OCI-LY7 (cell line): ENCODE measurements around the gene COL25A1. TPM values are rescaled to one million over a fixed set of nuclear protein-coding genes. Genes with fewer than 3 reads are reported as not detected.

Experiments
- BruUV-seq: library from RNA; stranded (reverse); fragments of 400-500 nt; replicated peaks from 2 replicates; lab custom pipeline; 2021; lab: Mats Ljungman, UMichigan
- CTCF ChIA-PET: fragments of 300-600 bp; sonication (Branson Sonifier 250); formaldehyde crosslinking; loops from one replicate; lab custom pipeline; 2022; ENCODE audit warnings: antibody characterized with exemption; ENCODE audit not compliant: unreplicated experiment; lab: Charles Lee
- POLR2A ChIA-PET: fragments of 300-600 bp; sonication (Branson Sonifier 250); formaldehyde crosslinking; loops from one replicate; lab custom pipeline; 2022; ENCODE audit warnings: antibody characterized with exemption; lab: Charles Lee
- DNase-seq: peaks from one replicate; pipeline ENCODE4 v3.0.0-alpha.2; 2015; ENCODE audit warnings: low spot score
- H2AFZ ChIP-seq: fragments of 200-600 bp; sonication (generic), shearing (Covaris generic); 2 replicates; pipeline ENCODE4 v1.6.1; 2014; ENCODE audit warnings: mild to moderate bottlenecking, antibody characterized with exemption, low read length, moderate library complexity
- H3K27ac ChIP-seq: fragments of 200-600 bp; sonication (generic); 2 replicates; pipeline ENCODE4 v1.5.1; 2014; ENCODE audit warnings: mixed run types, low read depth, mild to moderate bottlenecking, moderate library complexity, low read length, inconsistent platforms; ENCODE audit not compliant: poor library complexity, severe bottlenecking
- H3K36me3 ChIP-seq: fragments of 200-600 bp; sonication (generic); 2 replicates; pipeline ENCODE4 v1.6.1; 2014; ENCODE audit warnings: mild to moderate bottlenecking, antibody characterized with exemption, low read length, moderate library complexity, mixed read lengths; ENCODE audit not compliant: insufficient read depth
- H3K4me1 ChIP-seq: fragments of 200-600 bp; sonication (generic); 2 replicates; pipeline ENCODE4 v1.5.1; 2014; ENCODE audit warnings: mild to moderate bottlenecking, low read length; ENCODE audit not compliant: insufficient read depth, poor library complexity, severe bottlenecking
- H3K4me2 ChIP-seq: fragments of 200-600 bp; sonication (generic); 2 replicates; pipeline ENCODE4 v1.6.1; 2014; ENCODE audit warnings: mild to moderate bottlenecking, low read length
- H3K4me3 ChIP-seq: fragments of 200-600 bp; sonication (generic); 2 replicates; pipeline ENCODE4 v1.5.1; 2014; ENCODE audit warnings: mild to moderate bottlenecking, low read depth, low read length; ENCODE audit not compliant: poor library complexity, severe bottlenecking
- H3K79me2 ChIP-seq: fragments of 200-600 bp; sonication (generic); 2 replicates; pipeline ENCODE4 v1.6.1; 2016; ENCODE audit warnings: low read depth, mild to moderate bottlenecking, low read length, moderate library complexity, mixed read lengths; ENCODE audit not compliant: insufficient read depth
- H3K9me2 ChIP-seq: fragments of 200-600 bp; sonication (generic); 2 replicates; pipeline ENCODE4 v1.6.1; 2016; ENCODE audit warnings: mild to moderate bottlenecking, low read length, mixed read lengths; ENCODE audit not compliant: insufficient read depth
- H3K9me3 ChIP-seq: fragments of 200-600 bp; sonication (generic); 2 replicates; pipeline ENCODE4 v1.6.1; 2014; ENCODE audit warnings: mild to moderate bottlenecking, mixed run types, low read length, mixed read lengths
- H4K20me1 ChIP-seq: fragments of 200-600 bp; sonication (generic); 2 replicates; pipeline ENCODE4 v1.6.1; 2014; ENCODE audit warnings: mild to moderate bottlenecking, antibody characterized with exemption, low read length, moderate library complexity, mixed read lengths; ENCODE audit not compliant: insufficient read depth
- CTCF ChIP-seq: fragments of 200-600 bp; sonication (generic); conservative IDR thresholded peaks from 2 replicates; pipeline ENCODE4 v1.5.1; 2014; ENCODE audit warnings: mild to moderate bottlenecking, antibody characterized with exemption, low read length, moderate library complexity, mixed read lengths
- EZH2phosphoT487 ChIP-seq: fragments of 200-600 bp; sonication (generic); IDR thresholded peaks from 2 replicates; pipeline ENCODE4 v1.6.1; 2018; ENCODE audit warnings: low read depth, borderline replicate concordance, mild to moderate bottlenecking, mixed run types, antibody characterized with exemption, low read length, moderate library complexity, mixed read lengths
- intact Hi-C: fragments of 100-400 bp; cut with micrococcal nuclease; formaldehyde crosslinking; loops from one replicate; pipeline ENCODE4 v1.10.0; 2022; ENCODE audit not compliant: unreplicated experiment
- total RNA-seq, 2 experiments: library from RNA; depleted of rRNA in 1 of 2; stranded (reverse); fragments of >200 nt in 1 of 2; shearing (Covaris generic) in 1 of 2; gene quantifications; 2 replicates each; pipeline ENCODE4 v1.2.3, GENCODE V29; 2014 to 2022

COL25A1 gene
- total RNA-seq, 2 experiments from 2014 or later = not detected

DNA sequence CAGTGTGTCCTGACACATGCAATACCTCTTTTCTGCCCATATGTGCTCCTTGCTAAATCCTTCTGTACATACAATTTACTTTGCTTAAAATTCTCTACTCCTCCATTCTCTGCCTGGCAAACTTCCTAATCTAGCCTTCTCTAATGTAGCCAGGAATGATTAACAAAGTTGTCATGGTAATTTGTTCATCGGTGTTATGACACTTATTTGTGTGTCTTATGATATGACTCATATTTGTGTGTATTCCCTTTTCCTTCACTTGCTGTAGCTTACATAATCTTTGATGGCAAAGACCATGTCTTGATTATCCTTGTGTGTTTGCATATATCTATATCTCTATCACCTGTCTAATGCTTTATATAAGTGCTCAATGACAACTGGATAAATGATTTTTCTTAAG lies 133.3 kb downstream of the COL25A1 start:
- no peak overlapping the region for H3K4me3 ChIP-seq
- H3K27ac ChIP-seq = no peak overlapping the region
- ChIA-PET CTCF (no interaction called here), POLR2A (interaction anchor here (0.7 kb wide), 1 partner anchor 1324 kb away, joined by 3 read pairs; no protein-coding TSS in a partner anchor)
- H3K4me2 ChIP-seq = no peak overlapping the region
- DNase-seq = no peak
- no peak for TF ChIP-seq CTCF
- TF ChIP-seq EZH2phosphoT487 = no peak
- H4K20me1 ChIP-seq = no peaks in the 10 kb centered on the region
- H3K79me2 ChIP-seq = no peaks in the 10 kb centered on the region
- no peak overlapping the region for H2AFZ ChIP-seq
- H3K9me3 ChIP-seq = no peaks in the 10 kb centered on the region
- H3K9me2 ChIP-seq = no peaks in the 10 kb centered on the region
- BruUV-seq = no TSS peak
- no peaks in the 10 kb centered on the region for H3K36me3 ChIP-seq
- H3K4me1 ChIP-seq = no peaks in the 10 kb centered on the region
- intact Hi-C loops = no loop called here

DNA sequence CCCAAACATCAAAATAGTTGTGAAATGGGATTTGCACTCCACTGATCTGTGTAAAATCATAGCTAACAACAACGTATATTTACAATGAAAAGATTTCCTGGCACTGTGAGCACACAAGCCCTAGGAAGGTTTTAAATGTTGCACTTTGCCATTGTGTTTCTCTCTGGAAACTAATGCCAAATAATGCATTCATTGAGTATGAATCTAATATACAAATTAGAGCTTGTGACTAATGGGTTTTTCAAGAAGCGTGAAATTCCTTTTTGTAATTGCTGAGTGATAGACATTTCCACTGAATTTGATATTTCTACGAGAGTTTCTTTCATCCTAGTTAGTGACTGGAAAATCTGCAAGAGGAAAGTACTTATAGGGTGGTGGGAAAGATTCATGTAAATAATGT lies 135.9 kb downstream of the COL25A1 start:
- BruUV-seq = no TSS peak
- H3K79me2 ChIP-seq = no peaks in the 10 kb centered on the region
- CTCF ChIA-PET = no interaction called here
- no peak overlapping the region for H3K4me2 ChIP-seq
- H3K36me3 ChIP-seq = no peaks in the 10 kb centered on the region
- intact Hi-C loops = no loop called here
- no peaks in the 10 kb centered on the region for H3K9me2 ChIP-seq
- H3K4me3 ChIP-seq = no peak overlapping the region
- DNase-seq = no peak
- no peaks in the 10 kb centered on the region for H3K4me1 ChIP-seq
- H3K27ac ChIP-seq = no peak overlapping the region
- TF ChIP-seq CTCF (no peak), EZH2phosphoT487 (no peak)
- no peak overlapping the region for H2AFZ ChIP-seq
- POLR2A ChIA-PET = no interaction called here
- no peaks in the 10 kb centered on the region for H3K9me3 ChIP-seq
- H4K20me1 ChIP-seq = no peaks in the 10 kb centered on the region

- CTCF ChIA-PET = no interaction called here
- BruUV-seq = no TSS peak
- intact Hi-C loops = no loop called here
These were observed 136.3 kb downstream of the COL25A1 start for GRCh38 chr4:109166126-109166525.

More at GRCh38 chr4:109166126-109166525, 136.3 kb downstream of the COL25A1 start:
- no peak overlapping the region for H3K27ac ChIP-seq
- no peak overlapping the region for H3K4me2 ChIP-seq
- H3K79me2 ChIP-seq = no peaks in the 10 kb centered on the region
- H3K9me3 ChIP-seq = no peaks in the 10 kb centered on the region
- no peaks in the 10 kb centered on the region for H3K4me1 ChIP-seq
- no peaks in the 10 kb centered on the region for H3K9me2 ChIP-seq
- no peak overlapping the region for H3K4me3 ChIP-seq
- H3K36me3 ChIP-seq = no peaks in the 10 kb centered on the region
- no peak for DNase-seq
- POLR2A ChIA-PET = no interaction called here
- TF ChIP-seq EZH2phosphoT487 (no peak), CTCF (no peak)
- H2AFZ ChIP-seq = no peak overlapping the region
- H4K20me1 ChIP-seq = no peaks in the 10 kb centered on the region
